ENCODE data around the gene TMED1. TPM values are rescaled to one million over a fixed set of nuclear protein-coding genes. Genes with fewer than 3 reads are reported as not detected.
"Not testable (repeated sequence)": the region's sequence is repeated elsewhere in the genome, so short reads cannot be mapped to it uniquely, and the experiment has no call there.

The TMED1 gene
- total RNA-seq, 1 experiment from 2014 or later, result 32.3 TPM

GRCh38 chr19:10878253-10878652 lies 42.2 kb upstream of the TMED1 start:
- H2BK15ac ChIP-seq (ENCODE audit: low read depth, low read length), result no peak overlapping the region
- H3K79me2 ChIP-seq (ENCODE audit: insufficient read depth, low read length), result peaks cover 34% of the 10 kb centered on the region; the same call in 1 of the 2 replicates
- no peak for TF ChIP-seq CTCF (conservative IDR thresholded peaks at IDR 0.05)
- H3K36me3 Mint-ChIP-seq (ENCODE audit: insufficient read depth in 1 of 3, low read depth in 3 of 3), result peaks cover 5 to 24% (median 7%) of the 10 kb centered on the region in 3 experiments; a peak in 5 of 7 replicates
- no peak overlapping the region for H2AFZ ChIP-seq (ENCODE audit: low read length)
- H3K4me2 ChIP-seq (ENCODE audit: insufficient read depth, insufficient read length, low read length), result no peak overlapping the region
- peaks cover 7% of the 10 kb centered on the region for H3K79me1 ChIP-seq (ENCODE audit: insufficient read depth, low read depth, low read length, poor library complexity, severe bottlenecking)
- H4K8ac ChIP-seq (replicated peaks; ENCODE audit: insufficient read length, low read depth, low read length), result no peak overlapping the region
- no peaks in the 10 kb centered on the region for H3K23me2 ChIP-seq (ENCODE audit: insufficient read length, low read depth, low read length, poor library complexity, severe bottlenecking)
- H3K4me1 Mint-ChIP-seq, result peaks cover 40 to 45% of the 10 kb centered on the region in 2 experiments
- H3K14ac ChIP-seq (ENCODE audit: insufficient read depth, low read length), result no peak overlapping the region
- no peak overlapping the region for H3K4ac ChIP-seq (ENCODE audit: low read depth, low read length)
- H3K27me3 Mint-ChIP-seq (ENCODE audit: low read depth), result no peaks in the 10 kb centered on the region
- no peaks in the 10 kb centered on the region for H3K9me3 ChIP-seq (ENCODE audit: control insufficient read depth, low read depth, low read length)
- no peak overlapping the region for H3K27ac ChIP-seq (ENCODE audit: insufficient read length, low read depth, low read length)
- H3K27me3 ChIP-seq (ENCODE audit: insufficient read depth, low read length), result no peaks in the 10 kb centered on the region
- no peaks in the 10 kb centered on the region for H3K9me3 Mint-ChIP-seq
- no peak overlapping the region; a peak in 1 of 5 replicates for H3K4me3 Mint-ChIP-seq
- no peak overlapping the region for H3T11ph ChIP-seq (ENCODE audit: low read length)
- DNase-seq, result no peak
- H4K20me1 ChIP-seq (ENCODE audit: control insufficient read depth, insufficient read depth, insufficient read length), result peaks cover 3% of the 10 kb centered on the region
- peak overlapping the region; percentile 98 to 99 (median 98) for H3K27ac Mint-ChIP-seq
- H2BK12ac ChIP-seq (ENCODE audit: insufficient read length, low read depth, low read length), result no peak overlapping the region
- H2BK5ac ChIP-seq (ENCODE audit: insufficient read length, low read length), result no peak overlapping the region
- no peak overlapping the region for H3K9ac ChIP-seq (ENCODE audit: extremely low read depth, insufficient read length, low read length)
- no CpG with 5 or more reads among the region's 3 CpGs for WGBS (ENCODE audit: extremely low coverage, insufficient read length, low lambda C conversion rate)
- no peak overlapping the region for H2BK120ac ChIP-seq (ENCODE audit: low read depth, low read length, poor library complexity, severe bottlenecking)
- peak overlapping the region; percentile 85 for H2AK5ac ChIP-seq (ENCODE audit: insufficient read length, low read length)
- H4K91ac ChIP-seq (ENCODE audit: insufficient read length, low read depth, low read length), result no peak overlapping the region
- no peak overlapping the region for H3K56ac ChIP-seq (ENCODE audit: insufficient read length, low read depth, low read length)
- H2BK20ac ChIP-seq (ENCODE audit: low read depth, low read length, poor library complexity, severe bottlenecking), result no peak overlapping the region
- H3K18ac ChIP-seq (ENCODE audit: insufficient read length, low read depth, low read length), result no peak overlapping the region
- peaks cover 11% of the 10 kb centered on the region; the same call in 1 of the 2 replicates for H3K4me1 ChIP-seq (ENCODE audit: insufficient read depth, low read length)
- H3K23ac ChIP-seq (ENCODE audit: insufficient read length, low read depth, low read length), result no peak overlapping the region
- no peak overlapping the region for H4K5ac ChIP-seq (ENCODE audit: insufficient read length, low read depth, low read length)

GRCh38 chr19:10877608-10878007 lies 41.6 kb upstream of the TMED1 start:
- Histone ChIP-seq H3K4me1 (ENCODE audit: insufficient read depth, low read length) (peaks cover 11% of the 10 kb centered on the region; the same call in 1 of the 2 replicates), H3K79me2 (ENCODE audit: insufficient read depth, low read length) (peaks cover 36% of the 10 kb centered on the region; the same call in 1 of the 2 replicates), H2BK12ac (ENCODE audit: insufficient read length, low read depth, low read length) (peak overlapping the region; percentile 68)
- H3K18ac ChIP-seq (ENCODE audit: insufficient read length, low read depth, low read length); H3K4ac ChIP-seq (ENCODE audit: low read depth, low read length); H3K79me1 ChIP-seq (ENCODE audit: insufficient read depth, low read depth, low read length, poor library complexity, severe bottlenecking); H2AK5ac ChIP-seq (ENCODE audit: insufficient read length, low read length); H2BK5ac ChIP-seq (ENCODE audit: insufficient read length, low read length); H3K56ac ChIP-seq (ENCODE audit: insufficient read length, low read depth, low read length); H3K9ac ChIP-seq (ENCODE audit: extremely low read depth, insufficient read length, low read length); H3K27me3 ChIP-seq (ENCODE audit: insufficient read depth, low read length); H4K20me1 ChIP-seq (ENCODE audit: control insufficient read depth, insufficient read depth, insufficient read length); H3K9me3 ChIP-seq (ENCODE audit: control insufficient read depth, low read depth, low read length); H3T11ph ChIP-seq (ENCODE audit: low read length); H4K5ac ChIP-seq (ENCODE audit: insufficient read length, low read depth, low read length); H2AFZ ChIP-seq (ENCODE audit: low read length); H2BK120ac ChIP-seq (ENCODE audit: low read depth, low read length, poor library complexity, severe bottlenecking); H3K9me3 Mint-ChIP-seq; DNase-seq; H3K27ac ChIP-seq (ENCODE audit: insufficient read length, low read depth, low read length); H3K14ac ChIP-seq (ENCODE audit: insufficient read depth, low read length); H4K91ac ChIP-seq (ENCODE audit: insufficient read length, low read depth, low read length); H3K4me3 Mint-ChIP-seq; H4K8ac ChIP-seq (replicated peaks; ENCODE audit: insufficient read length, low read depth, low read length); H3K27me3 Mint-ChIP-seq (ENCODE audit: low read depth); H3K4me2 ChIP-seq (ENCODE audit: insufficient read depth, insufficient read length, low read length); H2BK15ac ChIP-seq (ENCODE audit: low read depth, low read length); H3K23me2 ChIP-seq (ENCODE audit: insufficient read length, low read depth, low read length, poor library complexity, severe bottlenecking); H3K23ac ChIP-seq (ENCODE audit: insufficient read length, low read depth, low read length); H2BK20ac ChIP-seq (ENCODE audit: low read depth, low read length, poor library complexity, severe bottlenecking): not testable (repeated sequence)
- Mint-ChIP-seq H3K36me3 (ENCODE audit: insufficient read depth in 1 of 3, low read depth in 3 of 3) (peaks cover 6 to 27% (median 7%) of the 10 kb centered on the region in 3 experiments; a peak in 6 of 7 replicates), H3K27ac (peak overlapping the region; percentile 98 to 99 (median 98)), H3K4me1 (peaks cover 43 to 47% of the 10 kb centered on the region in 2 experiments)
- WGBS (ENCODE audit: extremely low coverage, insufficient read length, low lambda C conversion rate), result no CpG with 5 or more reads among the region's 9 CpGs

Data from H9 (cell line).